OCI-LY7 (cell line): ENCODE measurements around the gene PIGN. TPM values are rescaled to one million over a fixed set of nuclear protein-coding genes. Genes with fewer than 3 reads are reported as not detected.

Source experiments
- BruUV-seq: library from RNA; stranded (reverse); fragments of 400-500 nt; replicated peaks from 2 replicates; lab custom pipeline; 2021; lab: Mats Ljungman, UMichigan
- CTCF ChIA-PET: fragments of 300-600 bp; sonication (Branson Sonifier 250); formaldehyde crosslinking; loops from one replicate; lab custom pipeline; 2022; ENCODE audit warnings: antibody characterized with exemption; ENCODE audit not compliant: unreplicated experiment; lab: Charles Lee
- POLR2A ChIA-PET: fragments of 300-600 bp; sonication (Branson Sonifier 250); formaldehyde crosslinking; loops from one replicate; lab custom pipeline; 2022; ENCODE audit warnings: antibody characterized with exemption; lab: Charles Lee
- DNase-seq: peaks from one replicate; pipeline ENCODE4 v3.0.0-alpha.2; 2015; ENCODE audit warnings: low spot score
- H2AFZ ChIP-seq: fragments of 200-600 bp; sonication (generic), shearing (Covaris generic); 2 replicates; pipeline ENCODE4 v1.6.1; 2014; ENCODE audit warnings: mild to moderate bottlenecking, antibody characterized with exemption, low read length, moderate library complexity
- H3K27ac ChIP-seq: fragments of 200-600 bp; sonication (generic); 2 replicates; pipeline ENCODE4 v1.5.1; 2014; ENCODE audit warnings: mixed run types, low read depth, mild to moderate bottlenecking, moderate library complexity, low read length, inconsistent platforms; ENCODE audit not compliant: poor library complexity, severe bottlenecking
- H3K36me3 ChIP-seq: fragments of 200-600 bp; sonication (generic); 2 replicates; pipeline ENCODE4 v1.6.1; 2014; ENCODE audit warnings: mild to moderate bottlenecking, antibody characterized with exemption, low read length, moderate library complexity, mixed read lengths; ENCODE audit not compliant: insufficient read depth
- H3K4me1 ChIP-seq: fragments of 200-600 bp; sonication (generic); 2 replicates; pipeline ENCODE4 v1.5.1; 2014; ENCODE audit warnings: mild to moderate bottlenecking, low read length; ENCODE audit not compliant: insufficient read depth, poor library complexity, severe bottlenecking
- H3K4me2 ChIP-seq: fragments of 200-600 bp; sonication (generic); 2 replicates; pipeline ENCODE4 v1.6.1; 2014; ENCODE audit warnings: mild to moderate bottlenecking, low read length
- H3K4me3 ChIP-seq: fragments of 200-600 bp; sonication (generic); 2 replicates; pipeline ENCODE4 v1.5.1; 2014; ENCODE audit warnings: mild to moderate bottlenecking, low read depth, low read length; ENCODE audit not compliant: poor library complexity, severe bottlenecking
- H3K79me2 ChIP-seq: fragments of 200-600 bp; sonication (generic); 2 replicates; pipeline ENCODE4 v1.6.1; 2016; ENCODE audit warnings: low read depth, mild to moderate bottlenecking, low read length, moderate library complexity, mixed read lengths; ENCODE audit not compliant: insufficient read depth
- H3K9me2 ChIP-seq: fragments of 200-600 bp; sonication (generic); 2 replicates; pipeline ENCODE4 v1.6.1; 2016; ENCODE audit warnings: mild to moderate bottlenecking, low read length, mixed read lengths; ENCODE audit not compliant: insufficient read depth
- H3K9me3 ChIP-seq: fragments of 200-600 bp; sonication (generic); 2 replicates; pipeline ENCODE4 v1.6.1; 2014; ENCODE audit warnings: mild to moderate bottlenecking, mixed run types, low read length, mixed read lengths
- H4K20me1 ChIP-seq: fragments of 200-600 bp; sonication (generic); 2 replicates; pipeline ENCODE4 v1.6.1; 2014; ENCODE audit warnings: mild to moderate bottlenecking, antibody characterized with exemption, low read length, moderate library complexity, mixed read lengths; ENCODE audit not compliant: insufficient read depth
- EZH2phosphoT487 ChIP-seq: fragments of 200-600 bp; sonication (generic); IDR thresholded peaks from 2 replicates; pipeline ENCODE4 v1.6.1; 2018; ENCODE audit warnings: low read depth, borderline replicate concordance, mild to moderate bottlenecking, mixed run types, antibody characterized with exemption, low read length, moderate library complexity, mixed read lengths
- intact Hi-C: fragments of 100-400 bp; cut with micrococcal nuclease; formaldehyde crosslinking; loops from one replicate; pipeline ENCODE4 v1.10.0; 2022; ENCODE audit not compliant: unreplicated experiment
- total RNA-seq, 2 experiments: library from RNA; depleted of rRNA in 1 of 2; stranded (reverse); fragments of >200 nt in 1 of 2; shearing (Covaris generic) in 1 of 2; gene quantifications; 2 replicates each; pipeline ENCODE4 v1.2.3, GENCODE V29; 2014 to 2022
- TF ChIP-seq, protein P1 (sequence below): fragments of 200-600 bp; sonication (generic); conservative IDR thresholded peaks from 2 replicates; pipeline ENCODE4 v1.5.1; 2014; ENCODE audit warnings: mild to moderate bottlenecking, antibody characterized with exemption, low read length, moderate library complexity, mixed read lengths

Gene PIGN
- total RNA-seq, 2 experiments from 2014 or later: 10.9 to 23.7 TPM

DNA sequence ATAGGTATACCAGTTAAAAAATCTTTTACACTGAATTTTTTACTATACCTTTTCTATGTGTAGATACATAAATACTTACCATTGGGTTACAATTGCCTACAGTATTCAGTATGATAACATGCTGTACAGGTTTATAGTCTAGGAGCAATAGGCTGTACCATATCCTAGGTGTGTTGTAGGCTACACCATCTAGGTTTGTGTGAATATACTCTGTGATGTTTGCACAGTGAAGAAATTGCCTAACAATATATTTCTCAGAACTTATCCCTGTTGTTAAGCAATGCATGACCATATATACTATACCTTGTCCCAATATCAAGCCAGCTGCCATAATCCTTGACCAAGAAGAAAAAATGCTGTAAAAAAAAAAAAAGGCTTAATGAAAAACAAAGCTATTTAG is 114.5 kb downstream of the PIGN start:
- no peaks in the 10 kb centered on the region for H3K9me3 ChIP-seq
- no peak for TF ChIP-seq EZH2phosphoT487
- TF ChIP-seq, protein P1, sequence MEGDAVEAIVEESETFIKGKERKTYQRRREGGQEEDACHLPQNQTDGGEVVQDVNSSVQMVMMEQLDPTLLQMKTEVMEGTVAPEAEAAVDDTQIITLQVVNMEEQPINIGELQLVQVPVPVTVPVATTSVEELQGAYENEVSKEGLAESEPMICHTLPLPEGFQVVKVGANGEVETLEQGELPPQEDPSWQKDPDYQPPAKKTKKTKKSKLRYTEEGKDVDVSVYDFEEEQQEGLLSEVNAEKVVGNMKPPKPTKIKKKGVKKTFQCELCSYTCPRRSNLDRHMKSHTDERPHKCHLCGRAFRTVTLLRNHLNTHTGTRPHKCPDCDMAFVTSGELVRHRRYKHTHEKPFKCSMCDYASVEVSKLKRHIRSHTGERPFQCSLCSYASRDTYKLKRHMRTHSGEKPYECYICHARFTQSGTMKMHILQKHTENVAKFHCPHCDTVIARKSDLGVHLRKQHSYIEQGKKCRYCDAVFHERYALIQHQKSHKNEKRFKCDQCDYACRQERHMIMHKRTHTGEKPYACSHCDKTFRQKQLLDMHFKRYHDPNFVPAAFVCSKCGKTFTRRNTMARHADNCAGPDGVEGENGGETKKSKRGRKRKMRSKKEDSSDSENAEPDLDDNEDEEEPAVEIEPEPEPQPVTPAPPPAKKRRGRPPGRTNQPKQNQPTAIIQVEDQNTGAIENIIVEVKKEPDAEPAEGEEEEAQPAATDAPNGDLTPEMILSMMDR: no peak
- H3K4me1 ChIP-seq: no peaks in the 10 kb centered on the region
- H3K4me3 ChIP-seq: no peak overlapping the region
- no peak overlapping the region for H2AFZ ChIP-seq
- H4K20me1 ChIP-seq: no peaks in the 10 kb centered on the region
- no peak for DNase-seq
- BruUV-seq: no TSS peak
- H3K36me3 ChIP-seq: no peaks in the 10 kb centered on the region
- no peaks in the 10 kb centered on the region for H3K79me2 ChIP-seq
- intact Hi-C loops: no loop called here
- no peak overlapping the region for H3K4me2 ChIP-seq
- POLR2A ChIA-PET: interaction anchor here (0.6 to 1.2 kb wide), 2 partner anchors 27 to 1422 kb away, joined by 3 to 4 read pairs; no protein-coding TSS in a partner anchor
- no peaks in the 10 kb centered on the region for H3K9me2 ChIP-seq
- CTCF ChIA-PET: no interaction called here
- H3K27ac ChIP-seq: no peak overlapping the region

DNA sequence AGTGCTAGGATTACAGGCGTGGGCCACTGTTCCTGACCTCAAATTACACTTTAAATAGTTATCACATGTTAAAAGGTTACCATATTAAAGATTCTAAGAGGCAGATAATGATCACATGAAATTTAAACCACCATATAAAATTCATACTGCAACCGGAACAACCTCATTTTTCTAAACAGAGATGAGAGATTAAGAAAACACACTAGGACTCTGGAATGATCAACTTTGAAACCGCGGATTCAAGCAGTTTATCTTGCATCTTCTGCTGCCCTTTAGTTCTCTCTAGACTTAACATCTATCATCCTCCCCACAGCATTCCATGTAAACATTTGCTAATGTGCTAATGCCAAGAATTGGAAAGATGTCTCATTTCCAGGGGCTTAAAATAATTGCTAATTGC is 115.8 kb downstream of the PIGN start:
- TF ChIP-seq, protein P1: no peak
- TF ChIP-seq EZH2phosphoT487: no peak
- H3K79me2 ChIP-seq: no peaks in the 10 kb centered on the region
- no peaks in the 10 kb centered on the region for H3K4me1 ChIP-seq
- no peak overlapping the region for H3K27ac ChIP-seq
- no peaks in the 10 kb centered on the region for H4K20me1 ChIP-seq
- BruUV-seq: no TSS peak
- ChIA-PET CTCF (no interaction called here), POLR2A (no interaction called here)
- H3K4me2 ChIP-seq: no peak overlapping the region
- H3K36me3 ChIP-seq: no peaks in the 10 kb centered on the region
- no peak overlapping the region for H2AFZ ChIP-seq
- intact Hi-C loops: no loop called here
- H3K9me3 ChIP-seq: no peaks in the 10 kb centered on the region
- DNase-seq: no peak
- H3K4me3 ChIP-seq: no peak overlapping the region
- H3K9me2 ChIP-seq: no peaks in the 10 kb centered on the region

DNA sequence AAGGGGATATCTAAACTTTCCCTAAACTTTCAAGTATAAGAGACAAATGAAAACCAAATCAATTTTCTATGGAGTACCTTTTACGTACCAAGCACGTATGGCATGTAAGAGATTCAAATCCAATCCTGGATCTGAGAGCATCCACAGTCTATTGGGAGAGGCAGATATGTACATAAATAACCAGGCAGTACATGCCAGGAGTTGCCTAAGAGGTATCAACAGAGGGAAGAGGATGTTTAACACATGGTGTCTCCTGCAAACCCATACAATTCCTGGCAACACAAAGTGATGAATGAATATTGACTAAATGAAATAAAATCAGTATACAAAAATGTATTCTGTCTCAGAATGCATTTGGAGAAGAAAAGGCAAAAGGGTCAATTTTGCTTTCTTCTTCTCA is 116.6 kb downstream of the PIGN start:
- H3K4me2 ChIP-seq: no peak overlapping the region
- intact Hi-C loops: no loop called here
- no peaks in the 10 kb centered on the region for H3K4me1 ChIP-seq
- H2AFZ ChIP-seq: no peak overlapping the region
- H3K27ac ChIP-seq: no peak overlapping the region
- no peak for DNase-seq
- H3K4me3 ChIP-seq: no peak overlapping the region
- CTCF ChIA-PET: no interaction called here
- H3K36me3 ChIP-seq: no peaks in the 10 kb centered on the region
- POLR2A ChIA-PET: no interaction called here
- no peaks in the 10 kb centered on the region for H3K79me2 ChIP-seq
- no TSS peak for BruUV-seq
- no peaks in the 10 kb centered on the region for H3K9me3 ChIP-seq
- no peaks in the 10 kb centered on the region for H4K20me1 ChIP-seq
- no peaks in the 10 kb centered on the region for H3K9me2 ChIP-seq
- TF ChIP-seq, protein P1: no peak
- no peak for TF ChIP-seq EZH2phosphoT487
